Neural cell (in vitro differentiated cells): ENCODE results near the gene GRM1.

Experiments used
- CTCF ChIP-seq: fragments of 450-650 bp; IDR thresholded peaks from 2 replicates; pipeline ENCODE4 v1.5.1; 2014; ENCODE audit warnings: antibody characterized with exemption, mild to moderate bottlenecking, moderate library complexity; ENCODE audit not compliant: poor library complexity, severe bottlenecking
- POLR2AphosphoS5 ChIP-seq: IDR thresholded peaks from 2 replicates; pipeline ENCODE4 v1.6.1; 2012

GRCh38 chr6:146056506-146056905 is 27.6 kb downstream of the GRM1 start:
- TF ChIP-seq CTCF, result no peak
- TF ChIP-seq POLR2AphosphoS5, result no peak
